Tibial nerve (tissue), 4 donors: ENCODE measurements around the gene LCORL. TPM values are rescaled to one million over a fixed set of nuclear protein-coding genes. Genes with fewer than 3 reads are reported as not detected.
A peak's percentile ranks its signal among the peaks of the same experiment; 100 is the strongest.
"Not testable (repeated sequence)": the region's sequence is repeated elsewhere in the genome, so short reads cannot be mapped to it uniquely, and the experiment has no call there.

Experiments
- DNase-seq, 2 donors: peaks; one replicate each; pipeline ENCODE4 v3.0.0-alpha.2; 2019; ENCODE audit warnings: low spot score in 2 of 2
- H3K27ac ChIP-seq, 4 donors: fragments of 200-600 bp; sonication (generic) in 3 of 4; one replicate each; pipeline ENCODE4 v1.5.1; 2017 to 2019; ENCODE audit warnings: mild to moderate bottlenecking in 1 of 4
- H3K27me3 ChIP-seq, 2 donors: fragments of 200-600 bp; sonication (generic) in 1 of 2; one replicate each; pipeline versions ENCODE4 v1.5.1 to v1.6.0; 2017 to 2019
- H3K36me3 ChIP-seq, 3 donors: fragments of 200-600 bp; sonication (generic); one replicate each; pipeline ENCODE4 v1.5.1; 2018 to 2019
- H3K4me1 ChIP-seq, 4 donors: fragments of 200-600 bp; sonication (generic) in 3 of 4; one replicate each; pipeline ENCODE4 v1.5.1; 2017 to 2019
- H3K4me3 ChIP-seq, 4 donors: fragments of 200-600 bp; sonication (generic) in 3 of 4; one replicate each; pipeline ENCODE4 v1.5.1; 2017 to 2019; ENCODE audit warnings: mild to moderate bottlenecking in 1 of 4, moderate library complexity in 1 of 4
- H3K9me3 ChIP-seq, 4 donors: fragments of 200-600 bp; sonication (generic) in 3 of 4; one replicate each; pipeline ENCODE4 v1.5.1; 2017 to 2019
- CTCF ChIP-seq, 5 experiments: fragments of 200-600 bp in 3 of 5; fragments of 450-650 bp in 2 of 5; sonication (generic) in 3 of 5; IDR thresholded peaks; one replicate each; pipeline ENCODE4 v1.5.1; 2016 to 2019; ENCODE audit warnings: antibody characterized with exemption in 5 of 5, mild to moderate bottlenecking in 3 of 5, moderate library complexity in 2 of 5
- EP300 ChIP-seq, 2 donors: sonication (generic); formaldehyde crosslinking; IDR thresholded peaks; one replicate each; pipeline ENCODE4 v1.6.1; 2017; ENCODE audit warnings: antibody characterized with exemption in 2 of 2, mild to moderate bottlenecking in 1 of 2
- POLR2A ChIP-seq, 2 donors: fragments of 450-650 bp; IDR thresholded peaks; one replicate each; pipeline ENCODE4 v1.6.1; 2017; ENCODE audit warnings: antibody characterized with exemption in 2 of 2, mild to moderate bottlenecking in 2 of 2, moderate library complexity in 2 of 2
- WGBS, 2 donors: methylation state at CpG; one replicate each; pipeline ENCODE4 v1.1.5; 2018; 5-methylcytosine and 5-hydroxymethylcytosine counted together
- total RNA-seq, 4 donors: library from RNA; depleted of rRNA; stranded (reverse); fragments of >200 nt; gene quantifications; one replicate each; pipeline ENCODE4 v1.1.0, GENCODE V29; 2016

The LCORL gene
- total RNA-seq, 4 donors from 2014 or later = 17.3 to 35.0 (median 18.7) TPM

- H3K4me3 ChIP-seq = no peak overlapping the region
- no peaks in the 10 kb centered on the region for H3K4me1 ChIP-seq
- 81 to 85% methylated on average over 3 of the region's 3 CpGs for WGBS, 2 donors
- no peak for DNase-seq
- H3K27me3 ChIP-seq = no peaks in the 10 kb centered on the region
- peaks cover 0 to 8% (median 3%) of the 10 kb centered on the region in 4 donors for H3K9me3 ChIP-seq
- no peak overlapping the region for H3K27ac ChIP-seq
- H3K36me3 ChIP-seq = peaks cover 0 to 13% (median 0%) of the 10 kb centered on the region in 3 donors
- TF ChIP-seq CTCF (IDR thresholded peaks at IDR 0.05) (no peak), POLR2A (IDR thresholded peaks at IDR 0.05) (no peak), EP300 (IDR thresholded peaks at IDR 0.05) (no peak)
These were observed 167.5 kb downstream of the LCORL start for GRCh38 chr4:17854036-17854435.

- peaks cover 0 to 7% (median 0%) of the 10 kb centered on the region in 3 donors for H3K36me3 ChIP-seq
- H3K27me3 ChIP-seq = no peaks in the 10 kb centered on the region
- TF ChIP-seq EP300 (IDR thresholded peaks at IDR 0.05) = no peak
- no peak for TF ChIP-seq POLR2A (IDR thresholded peaks at IDR 0.05)
- no peak for TF ChIP-seq CTCF (IDR thresholded peaks at IDR 0.05)
- no peak overlapping the region for H3K4me3 ChIP-seq
- peaks cover 0 to 6% (median 0%) of the 10 kb centered on the region in 4 donors for H3K9me3 ChIP-seq
- DNase-seq = no peak
- no peak overlapping the region for H3K27ac ChIP-seq
- no peaks in the 10 kb centered on the region for H3K4me1 ChIP-seq
These were observed 169.6 kb downstream of the LCORL start for GRCh38 chr4:17851959-17852358.

- not testable (repeated sequence) for H3K4me3 ChIP-seq, H3K4me1 ChIP-seq, H3K27me3 ChIP-seq, DNase-seq, H3K9me3 ChIP-seq, H3K27ac ChIP-seq, H3K36me3 ChIP-seq
- WGBS, 2 donors = 95 to 100% methylated on average over 1 of the region's 1 CpG
These were observed 171.3 kb downstream of the LCORL start for GRCh38 chr4:17850295-17850694.

- TF ChIP-seq CTCF (IDR thresholded peaks at IDR 0.05) (no peak), EP300 (IDR thresholded peaks at IDR 0.05) (no peak), POLR2A (IDR thresholded peaks at IDR 0.05) (no peak)
- no peak overlapping the region for H3K4me3 ChIP-seq
These were observed 175.3 kb downstream of the LCORL start for GRCh38 chr4:17846266-17846665.

GRCh38 chr4:17823871-17824669 is 197.5 kb downstream of the LCORL start:
- no peak for TF ChIP-seq POLR2A (IDR thresholded peaks at IDR 0.05)
- TF ChIP-seq EP300 (IDR thresholded peaks at IDR 0.05) = no peak

More at GRCh38 chr4:17846266-17846665, 175.3 kb downstream of the LCORL start:
- DNase-seq = no peak
- peaks cover 0 to 6% (median 0%) of the 10 kb centered on the region in 4 donors for H3K9me3 ChIP-seq
- peaks cover 0 to 6% (median 0%) of the 10 kb centered on the region in 3 donors for H3K36me3 ChIP-seq
- WGBS, 2 donors = 89 to 95% methylated on average over 2 of the region's 2 CpGs
- no peaks in the 10 kb centered on the region for H3K4me1 ChIP-seq
- no peaks in the 10 kb centered on the region for H3K27me3 ChIP-seq
- H3K27ac ChIP-seq = no peak overlapping the region

GRCh38 chr4:17817027-17817426 is 204.5 kb downstream of the LCORL start:
- TF ChIP-seq POLR2A (IDR thresholded peaks at IDR 0.05) = no peak
- no peak for TF ChIP-seq EP300 (IDR thresholded peaks at IDR 0.05)
- TF ChIP-seq CTCF (IDR thresholded peaks at IDR 0.05) = peak; percentile 39 to 63 (median 50)
- no peaks in the 10 kb centered on the region for H3K4me1 ChIP-seq
- no peak for DNase-seq
- H3K9me3 ChIP-seq = no peaks in the 10 kb centered on the region
- no peak overlapping the region for H3K4me3 ChIP-seq
- H3K27me3 ChIP-seq = no peaks in the 10 kb centered on the region
- H3K36me3 ChIP-seq = no peaks in the 10 kb centered on the region
- no peak overlapping the region for H3K27ac ChIP-seq
- 47 to 50% methylated on average over 5 of the region's 5 CpGs for WGBS, 2 donors

More at GRCh38 chr4:17823871-17824669, 197.5 kb downstream of the LCORL start:
- 63 to 73% methylated on average over 1 of the region's 1 CpG for WGBS, 2 donors
- Histone ChIP-seq H3K4me3 (no peak overlapping the region), H3K9me3 (no peaks in the 10 kb centered on the region), H3K27me3 (no peaks in the 10 kb centered on the region), H3K27ac (no peak overlapping the region), H3K36me3 (no peaks in the 10 kb centered on the region), H3K4me1 (no peaks in the 10 kb centered on the region)
- DNase-seq = no peak
